ENCODE data around the gene EPS8.
A peak's percentile ranks its signal among the peaks of the same experiment; 100 is the strongest.

EPS8 gene

GRCh38 chr12:15827136-15827535, 37.9 kb upstream of the EPS8 start:
- Histone ChIP-seq H3K79me1 (replicated peaks; ENCODE audit: low read length, poor library complexity, severe bottlenecking) (no peaks in the 10 kb centered on the region), H2AK5ac (ENCODE audit: low read length, severe bottlenecking) (no peak overlapping the region), H3K18ac (ENCODE audit: low read depth in 1 of 2, low read length in 2 of 2) (no peak overlapping the region), H3K4me2 (ENCODE audit: low read length, poor library complexity, severe bottlenecking) (no peak overlapping the region), H3K9me3 (ENCODE audit: control insufficient read depth, low read length) (no peaks in the 10 kb centered on the region), H2BK120ac (ENCODE audit: low read depth, low read length) (no peak overlapping the region), H2BK15ac (ENCODE audit: low read depth, poor library complexity, severe bottlenecking) (no peak overlapping the region), H2BK5ac (ENCODE audit: low read depth, low read length, poor library complexity, severe bottlenecking) (no peak overlapping the region), H4K8ac (ENCODE audit: low read length) (no peak overlapping the region), H4K91ac (ENCODE audit: low read length) (no peak overlapping the region), H2BK12ac (ENCODE audit: low read length in 2 of 2) (no peak overlapping the region), H3K9ac (ENCODE audit: low read length) (no peak overlapping the region), H2AFZ (ENCODE audit: low read depth, low read length) (no peak overlapping the region), H3K36me3 (ENCODE audit: control insufficient read depth in 1 of 2, insufficient read depth in 2 of 2, low read depth in 1 of 2, low read length in 2 of 2) (no peaks in the 10 kb centered on the region), H3K14ac (ENCODE audit: low read length in 2 of 2) (no peak overlapping the region), H3K27ac (ENCODE audit: low read length, poor library complexity, severe bottlenecking) (no peak overlapping the region), H3K27me3 (ENCODE audit: control insufficient read depth in 1 of 2, insufficient read depth in 1 of 2, low read length in 2 of 2) (no peaks in the 10 kb centered on the region), H3K23ac (ENCODE audit: low read length in 2 of 2) (no peak overlapping the region), H3K4me1 (ENCODE audit: control insufficient read depth, insufficient read depth, low read depth, low read length) (peaks cover 3% of the 10 kb centered on the region), H3K4me3 (ENCODE audit: insufficient read depth in 1 of 2, low read depth in 1 of 2, low read length in 2 of 2) (no peak overlapping the region), H3K4ac (ENCODE audit: low read depth in 1 of 2, low read length in 2 of 2) (no peak overlapping the region)
- DNase-seq: no peak
- no CpG with 5 or more reads among the region's 1 CpG for WGBS

- H3K4ac ChIP-seq (ENCODE audit: low read depth in 1 of 2, low read length in 2 of 2): no peak overlapping the region
- H3K27ac ChIP-seq (ENCODE audit: low read length, poor library complexity, severe bottlenecking): no peak overlapping the region
- 93% methylated on average over 2 of the region's 3 CpGs for WGBS
- no peak overlapping the region for H3K18ac ChIP-seq (ENCODE audit: low read depth in 1 of 2, low read length in 2 of 2)
- H3K9me3 ChIP-seq (ENCODE audit: control insufficient read depth, low read length): no peaks in the 10 kb centered on the region
- H3K14ac ChIP-seq (ENCODE audit: low read length in 2 of 2): no peak overlapping the region
- no peak overlapping the region for H2BK15ac ChIP-seq (ENCODE audit: low read depth, poor library complexity, severe bottlenecking)
- no peak overlapping the region for H2AFZ ChIP-seq (ENCODE audit: low read depth, low read length)
- H2BK12ac ChIP-seq (ENCODE audit: low read length in 2 of 2): no peak overlapping the region
- H2AK5ac ChIP-seq (ENCODE audit: low read length, severe bottlenecking): no peak overlapping the region
- no peak overlapping the region for H3K9ac ChIP-seq (ENCODE audit: low read length)
- no peak overlapping the region for H4K91ac ChIP-seq (ENCODE audit: low read length)
- H3K4me2 ChIP-seq (ENCODE audit: low read length, poor library complexity, severe bottlenecking): no peak overlapping the region
- H3K4me1 ChIP-seq (ENCODE audit: control insufficient read depth, insufficient read depth, low read depth, low read length): peaks cover 3% of the 10 kb centered on the region
- no peak overlapping the region for H3K23ac ChIP-seq (ENCODE audit: low read length in 2 of 2)
- no peaks in the 10 kb centered on the region for H3K36me3 ChIP-seq (ENCODE audit: control insufficient read depth in 1 of 2, insufficient read depth in 2 of 2, low read depth in 1 of 2, low read length in 2 of 2)
- no peak overlapping the region for H4K8ac ChIP-seq (ENCODE audit: low read length)
- H3K4me3 ChIP-seq (ENCODE audit: insufficient read depth in 1 of 2, low read depth in 1 of 2, low read length in 2 of 2): no peak overlapping the region
- no peak overlapping the region for H2BK120ac ChIP-seq (ENCODE audit: low read depth, low read length)
- H2BK5ac ChIP-seq (ENCODE audit: low read depth, low read length, poor library complexity, severe bottlenecking): no peak overlapping the region
- no peak for DNase-seq
- H3K27me3 ChIP-seq (ENCODE audit: control insufficient read depth in 1 of 2, insufficient read depth in 1 of 2, low read length in 2 of 2): no peaks in the 10 kb centered on the region
- no peaks in the 10 kb centered on the region for H3K79me1 ChIP-seq (replicated peaks; ENCODE audit: low read length, poor library complexity, severe bottlenecking)
Measured at GRCh38 chr12:15824516-15824915, 35.3 kb upstream of the EPS8 start.

- no peak overlapping the region for H2AFZ ChIP-seq (ENCODE audit: low read depth, low read length)
- no peak overlapping the region for H3K14ac ChIP-seq (ENCODE audit: low read length in 2 of 2)
- H3K4me3 ChIP-seq (ENCODE audit: insufficient read depth in 1 of 2, low read depth in 1 of 2, low read length in 2 of 2): no peak overlapping the region
- H3K4me2 ChIP-seq (ENCODE audit: low read length, poor library complexity, severe bottlenecking): no peak overlapping the region
- H2BK5ac ChIP-seq (ENCODE audit: low read depth, low read length, poor library complexity, severe bottlenecking): no peak overlapping the region
- H2AK5ac ChIP-seq (ENCODE audit: low read length, severe bottlenecking): no peak overlapping the region
- H2BK12ac ChIP-seq (ENCODE audit: low read length in 2 of 2): no peak overlapping the region
- no peak overlapping the region for H3K18ac ChIP-seq (ENCODE audit: low read depth in 1 of 2, low read length in 2 of 2)
- no peaks in the 10 kb centered on the region for H3K9me3 ChIP-seq (ENCODE audit: control insufficient read depth, low read length)
- peak; percentile 41 for DNase-seq
- H4K8ac ChIP-seq (ENCODE audit: low read length): no peak overlapping the region
- no peaks in the 10 kb centered on the region for H3K36me3 ChIP-seq (ENCODE audit: control insufficient read depth in 1 of 2, insufficient read depth in 2 of 2, low read depth in 1 of 2, low read length in 2 of 2)
- no peak overlapping the region for H4K91ac ChIP-seq (ENCODE audit: low read length)
- no peak overlapping the region for H3K23ac ChIP-seq (ENCODE audit: low read length in 2 of 2)
- H3K4ac ChIP-seq (ENCODE audit: low read depth in 1 of 2, low read length in 2 of 2): no peak overlapping the region
- no peaks in the 10 kb centered on the region for H3K79me1 ChIP-seq (replicated peaks; ENCODE audit: low read length, poor library complexity, severe bottlenecking)
- H3K27ac ChIP-seq (ENCODE audit: low read length, poor library complexity, severe bottlenecking): no peak overlapping the region
- no peaks in the 10 kb centered on the region for H3K4me1 ChIP-seq (ENCODE audit: control insufficient read depth, insufficient read depth, low read depth, low read length)
- H2BK120ac ChIP-seq (ENCODE audit: low read depth, low read length): no peak overlapping the region
- H2BK15ac ChIP-seq (ENCODE audit: low read depth, poor library complexity, severe bottlenecking): no peak overlapping the region
- H3K27me3 ChIP-seq (ENCODE audit: control insufficient read depth in 1 of 2, insufficient read depth in 1 of 2, low read length in 2 of 2): no peaks in the 10 kb centered on the region
- no peak overlapping the region for H3K9ac ChIP-seq (ENCODE audit: low read length)
- WGBS: 81% methylated on average over 2 of the region's 3 CpGs
Measured at GRCh38 chr12:15823360-15824128, 34.4 kb upstream of the EPS8 start.

DNA sequence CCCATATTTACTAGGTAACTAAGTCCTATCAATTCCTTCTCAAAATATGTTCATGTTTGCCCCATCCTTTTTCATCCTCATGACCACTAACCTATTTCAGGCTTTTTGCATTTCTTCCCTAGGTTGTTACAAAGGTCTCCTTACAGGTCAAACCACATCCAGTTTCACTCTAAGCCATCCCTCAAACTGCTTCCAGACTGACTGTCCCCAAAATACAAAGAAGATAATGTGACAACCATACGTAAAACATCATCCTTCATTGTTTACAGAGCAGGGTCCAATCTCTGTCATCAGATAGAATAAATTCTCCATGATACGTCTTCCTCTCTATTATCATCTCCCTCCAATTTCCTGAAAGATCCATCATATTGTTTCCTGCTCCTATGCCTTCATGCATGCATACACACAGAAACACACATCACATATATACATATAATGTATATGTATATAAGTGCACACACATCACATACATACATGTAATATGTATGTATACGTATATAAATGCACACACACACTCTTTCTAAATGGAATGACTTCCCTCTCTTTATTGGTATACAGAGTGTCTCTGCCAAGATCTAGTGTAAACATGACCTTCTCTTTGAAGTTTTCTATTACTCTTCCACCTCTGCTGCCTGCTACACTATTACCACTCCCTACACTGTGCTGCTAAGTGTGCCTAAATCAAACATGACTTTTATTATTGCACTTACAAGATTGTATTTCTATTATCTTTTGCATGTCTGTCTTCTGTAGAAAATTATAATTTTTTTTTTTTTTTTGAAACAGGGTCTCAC, 30.7 kb upstream of the EPS8 start:
- no peak overlapping the region for H3K4me2 ChIP-seq (ENCODE audit: low read length, poor library complexity, severe bottlenecking)
- no peaks in the 10 kb centered on the region for H3K27me3 ChIP-seq (ENCODE audit: control insufficient read depth in 1 of 2, insufficient read depth in 1 of 2, low read length in 2 of 2)
- no peak overlapping the region for H2BK120ac ChIP-seq (ENCODE audit: low read depth, low read length)
- no peak overlapping the region for H4K8ac ChIP-seq (ENCODE audit: low read length)
- no peak overlapping the region for H3K14ac ChIP-seq (ENCODE audit: low read length in 2 of 2)
- H3K9ac ChIP-seq (ENCODE audit: low read length): no peak overlapping the region
- no peaks in the 10 kb centered on the region for H3K79me1 ChIP-seq (replicated peaks; ENCODE audit: low read length, poor library complexity, severe bottlenecking)
- no peak overlapping the region for H3K27ac ChIP-seq (ENCODE audit: low read length, poor library complexity, severe bottlenecking)
- no peak overlapping the region for H2BK5ac ChIP-seq (ENCODE audit: low read depth, low read length, poor library complexity, severe bottlenecking)
- H2AFZ ChIP-seq (ENCODE audit: low read depth, low read length): no peak overlapping the region
- H4K91ac ChIP-seq (ENCODE audit: low read length): no peak overlapping the region
- DNase-seq: no peak
- H3K4me3 ChIP-seq (ENCODE audit: insufficient read depth in 1 of 2, low read depth in 1 of 2, low read length in 2 of 2): no peak overlapping the region
- no peak overlapping the region for H3K23ac ChIP-seq (ENCODE audit: low read length in 2 of 2)
- H2AK5ac ChIP-seq (ENCODE audit: low read length, severe bottlenecking): no peak overlapping the region
- H3K9me3 ChIP-seq (ENCODE audit: control insufficient read depth, low read length): peaks cover 7% of the 10 kb centered on the region
- H2BK12ac ChIP-seq (ENCODE audit: low read length in 2 of 2): no peak overlapping the region
- 59% methylated on average over 3 of the region's 3 CpGs for WGBS
- H2BK15ac ChIP-seq (ENCODE audit: low read depth, poor library complexity, severe bottlenecking): no peak overlapping the region
- H3K4me1 ChIP-seq (ENCODE audit: control insufficient read depth, insufficient read depth, low read depth, low read length): no peaks in the 10 kb centered on the region
- no peak overlapping the region for H3K18ac ChIP-seq (ENCODE audit: low read depth in 1 of 2, low read length in 2 of 2)
- no peaks in the 10 kb centered on the region for H3K36me3 ChIP-seq (ENCODE audit: control insufficient read depth in 1 of 2, insufficient read depth in 2 of 2, low read depth in 1 of 2, low read length in 2 of 2)
- no peak overlapping the region for H3K4ac ChIP-seq (ENCODE audit: low read depth in 1 of 2, low read length in 2 of 2)

Measured in mesenchymal stem cell (in vitro differentiated cells and primary cell).